GM19099 (cell line): ENCODE results near the gene PSMC4.

Experiments used
- POLR2A ChIP-seq: IDR thresholded peaks from 3 replicates; pipeline ENCODE4 v1.6.1; 2011; ENCODE audit warnings: low read depth; ENCODE audit not compliant: insufficient read length; ENCODE audit errors: extremely low read depth

The PSMC4 gene

GRCh38 chr19:40005691-40006272 is 34.8 kb downstream of the PSMC4 start:
- TF ChIP-seq POLR2A, result no peak

GRCh38 chr19:40006273-40006691 is 35.3 kb downstream of the PSMC4 start:
- no peak for TF ChIP-seq POLR2A

- no peak for TF ChIP-seq POLR2A
Measured at GRCh38 chr19:40009674-40010073, 38.7 kb downstream of the PSMC4 start.

- TF ChIP-seq POLR2A, result no peak
Measured at GRCh38 chr19:40013991-40014390, 43.0 kb downstream of the PSMC4 start.

- TF ChIP-seq POLR2A, result no peak
Measured at GRCh38 chr19:40023969-40024368, 53.0 kb downstream of the PSMC4 start.

GRCh38 chr19:40025938-40026596 is 55.1 kb downstream of the PSMC4 start:
- TF ChIP-seq POLR2A, result no peak

GRCh38 chr19:40026597-40026970 is 55.6 kb downstream of the PSMC4 start:
- no peak for TF ChIP-seq POLR2A
